ENCODE results near the gene JAKMIP2.
A peak's percentile ranks its signal among the peaks of the same experiment; 100 is the strongest.
"Not testable (repeated sequence)": the region's sequence is repeated elsewhere in the genome, so short reads cannot be mapped to it uniquely, and the experiment has no call there.

The JAKMIP2 gene

GRCh38 chr5:147658293-147658932 is 124.1 kb downstream of the JAKMIP2 start:
- no peak for DNase-seq (ENCODE audit: low read depth)

GRCh38 chr5:147648597-147648996 is 133.9 kb downstream of the JAKMIP2 start:
- no peak for DNase-seq (ENCODE audit: low read depth)

DNA sequence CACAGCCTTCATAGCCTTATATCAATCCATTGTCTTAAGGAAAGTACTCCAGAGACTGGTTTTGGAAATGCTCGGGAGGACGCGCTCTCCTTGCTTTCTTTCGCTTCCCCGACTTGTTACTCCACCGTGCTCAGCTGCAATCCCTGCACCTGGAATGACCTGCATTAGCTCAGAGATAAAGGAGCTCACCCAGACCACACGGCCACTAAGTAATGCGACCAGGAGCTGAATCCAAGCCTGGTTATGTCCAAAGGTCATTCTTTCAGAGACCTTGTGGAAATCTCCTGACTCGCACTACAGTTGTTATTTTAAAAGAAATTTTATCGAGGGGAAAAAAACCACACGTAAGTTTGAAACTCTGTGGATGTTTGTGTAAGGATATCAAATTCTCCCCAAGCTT is 137.3 kb downstream of the JAKMIP2 start:
- no peak for DNase-seq (ENCODE audit: low read depth)

DNA sequence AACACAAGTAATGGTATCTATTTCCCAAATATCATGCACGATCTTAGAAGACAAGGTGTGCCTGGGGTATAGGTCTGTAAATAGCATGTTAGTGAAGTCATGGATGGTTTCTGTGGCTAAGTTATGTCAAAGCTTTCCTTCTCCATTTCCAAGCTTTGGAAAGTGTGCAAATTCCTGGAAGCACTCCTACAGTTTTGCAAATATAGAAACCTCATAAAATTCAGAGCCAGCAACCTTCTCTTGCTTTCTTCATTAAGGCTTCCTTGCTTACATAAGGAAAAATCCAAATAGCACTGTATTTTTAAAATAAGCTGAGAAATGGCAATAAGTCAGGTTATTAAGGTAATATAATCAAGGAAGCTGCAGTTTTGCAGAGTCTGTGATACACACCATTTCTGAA is 138.1 kb downstream of the JAKMIP2 start:
- no peak for DNase-seq (ENCODE audit: low read depth)

DNA sequence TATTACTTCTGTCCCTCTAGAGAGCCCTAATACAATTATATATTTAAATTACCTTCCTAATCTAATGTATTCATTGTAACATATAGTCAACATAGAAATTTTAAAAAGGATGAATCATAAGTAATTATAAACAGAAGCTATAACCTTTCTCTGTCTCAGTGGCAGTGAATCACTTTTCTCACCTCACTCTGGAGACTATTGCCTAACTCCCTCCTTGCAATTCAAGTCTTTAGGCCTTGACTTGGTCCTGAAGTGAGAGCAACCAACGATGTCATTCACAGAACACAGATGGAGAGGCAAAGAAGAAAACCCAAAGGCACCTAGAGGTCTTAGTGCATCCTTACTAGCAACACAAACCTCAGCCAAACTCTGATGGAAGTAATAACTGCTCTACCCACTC is 139.4 kb downstream of the JAKMIP2 start:
- peak; percentile 62 for DNase-seq (ENCODE audit: low read depth)

DNA sequence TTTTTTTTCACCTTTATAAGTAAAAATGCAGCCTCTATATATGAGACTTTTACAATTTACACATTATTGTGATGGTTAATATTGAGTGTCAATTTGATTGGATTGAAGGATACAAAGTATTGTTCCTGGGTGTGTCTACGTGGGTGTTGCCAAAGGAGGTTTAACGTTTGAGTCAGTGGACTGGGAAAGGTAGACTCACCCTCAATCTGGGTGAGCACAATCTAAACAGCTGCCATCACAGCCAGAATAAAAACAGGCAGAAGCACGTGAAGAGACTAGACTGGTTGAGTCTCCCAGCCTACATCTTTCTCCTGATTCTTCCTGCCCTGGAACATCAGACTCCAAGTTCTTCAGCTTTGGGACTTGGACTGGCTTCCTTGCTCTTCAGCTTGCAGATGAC is 139.9 kb downstream of the JAKMIP2 start:
- DNase-seq (ENCODE audit: low read depth), result no peak

GRCh38 chr5:147639321-147639720 is 143.2 kb downstream of the JAKMIP2 start:
- DNase-seq (ENCODE audit: low read depth), result no peak

DNA sequence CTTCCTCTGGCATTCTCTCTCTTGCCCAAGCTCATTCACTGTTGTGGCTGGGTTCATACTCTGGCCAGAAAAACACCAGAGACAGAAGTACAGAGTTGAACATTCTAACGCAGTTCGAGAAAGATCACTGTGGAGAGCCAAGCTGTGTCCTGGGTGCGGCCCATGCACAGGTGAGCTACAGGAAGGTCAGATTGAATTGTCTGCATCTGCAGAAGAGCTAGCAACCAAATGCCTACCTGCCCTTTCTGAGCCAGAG is 145.9 kb downstream of the JAKMIP2 start:
- no peak for DNase-seq (ENCODE audit: low read depth)

DNA sequence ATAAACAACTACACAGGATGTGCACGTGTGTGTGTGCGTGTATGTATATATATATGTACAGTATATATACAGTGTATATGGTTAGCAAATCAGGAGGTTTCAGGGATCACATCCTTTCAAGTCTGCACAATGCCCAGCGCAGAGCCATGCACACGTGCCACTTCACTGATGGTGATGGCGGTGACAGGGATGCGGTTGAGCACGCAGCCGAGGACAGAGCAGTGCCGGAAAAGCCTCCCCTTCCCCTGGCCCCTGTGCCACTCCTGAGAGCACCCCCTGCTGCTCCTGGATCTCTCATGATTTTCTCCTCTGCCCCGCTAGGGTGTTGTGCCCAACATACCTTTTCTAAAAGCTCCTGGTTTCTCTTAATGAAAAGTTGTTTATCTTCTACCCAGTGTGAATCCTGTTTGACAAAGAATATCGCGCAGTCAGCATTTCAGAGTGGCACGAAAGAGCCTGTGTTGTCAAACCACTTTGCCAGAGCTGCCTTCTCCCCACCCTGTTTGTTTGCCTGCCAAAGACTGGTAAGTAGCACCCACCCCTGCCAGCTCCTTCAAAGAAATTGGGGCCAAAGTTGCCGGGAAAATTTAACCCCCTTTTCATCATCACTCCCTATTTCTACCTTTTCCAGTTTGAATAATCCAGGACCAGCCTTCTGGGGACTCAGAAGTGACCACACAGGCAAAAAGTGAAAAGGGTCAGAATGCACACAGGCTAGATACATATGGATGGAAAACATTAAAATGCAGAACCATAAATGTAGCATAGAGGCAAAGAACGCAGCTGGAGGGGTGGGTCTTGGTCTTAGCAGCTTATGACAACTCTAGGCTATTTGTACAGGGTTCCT is 146.4 kb downstream of the JAKMIP2 start:
- no peak for DNase-seq (ENCODE audit: low read depth)

- not testable (repeated sequence) for DNase-seq (ENCODE audit: low read depth)
These were observed 147.1 kb downstream of the JAKMIP2 start for GRCh38 chr5:147635439-147635838.

DNA sequence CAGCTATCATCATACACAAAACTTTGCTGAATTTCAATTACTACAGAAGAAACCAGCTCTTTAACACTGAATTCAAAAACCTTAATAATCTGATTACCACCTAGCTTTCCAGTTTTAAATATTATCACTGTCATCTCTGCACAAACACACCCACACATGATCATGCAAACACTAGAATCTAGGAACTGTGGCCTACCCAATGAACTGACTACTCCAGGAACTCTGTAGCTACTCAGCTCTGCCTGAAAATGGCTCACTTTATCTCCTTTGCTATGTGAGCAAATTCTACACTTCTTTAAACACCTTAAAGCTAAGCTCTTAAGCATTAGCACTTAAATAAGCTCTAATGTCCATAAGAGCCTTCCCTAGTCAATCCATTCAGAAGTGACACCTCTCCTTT is 149.4 kb downstream of the JAKMIP2 start:
- DNase-seq (ENCODE audit: low read depth), result no peak

DNA sequence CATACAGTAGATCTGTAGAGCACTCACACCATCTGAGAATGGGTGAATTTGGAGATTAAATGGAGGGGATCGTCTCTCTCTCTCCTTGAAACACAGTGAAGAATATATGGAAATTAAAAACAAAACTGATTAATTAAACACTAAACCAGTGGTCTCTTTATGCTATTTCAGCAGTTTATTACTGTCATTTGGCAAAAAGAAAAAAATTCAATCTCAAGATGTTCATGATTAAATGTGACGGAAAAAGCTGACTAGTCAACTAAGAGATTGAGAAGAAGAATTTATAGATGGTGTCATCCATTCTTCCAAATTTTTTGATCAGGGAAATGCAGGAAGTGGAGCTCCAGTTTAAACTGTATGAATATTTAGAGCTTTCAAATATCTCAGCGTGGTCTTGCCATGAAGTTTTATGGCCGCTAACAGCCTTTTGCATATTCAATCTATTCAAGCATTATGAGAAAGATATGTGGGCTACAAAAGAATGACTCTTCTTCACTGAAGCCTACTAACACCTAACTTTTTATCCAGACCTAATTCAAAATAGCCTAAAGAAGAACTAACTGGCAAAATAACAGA is 151.0 kb downstream of the JAKMIP2 start:
- no peak for DNase-seq (ENCODE audit: low read depth)

DNA sequence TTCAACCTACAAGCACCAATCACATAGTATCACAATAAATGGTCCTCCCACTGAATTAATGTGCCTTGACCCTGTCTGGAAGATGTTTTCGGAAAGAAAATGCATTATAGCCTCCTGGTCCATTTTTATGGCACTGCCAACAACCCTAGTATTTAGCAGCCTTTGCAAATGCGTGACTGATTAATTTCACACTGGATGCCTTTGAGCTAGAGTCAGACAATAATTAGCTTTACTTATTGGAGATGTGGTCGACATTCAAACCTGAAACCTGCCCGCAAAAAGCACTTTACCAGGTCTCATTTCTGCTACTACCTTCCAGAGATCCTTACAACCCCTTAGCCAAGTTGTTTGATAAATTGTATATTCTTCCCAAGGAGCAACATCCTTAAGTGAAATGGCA is 153.3 kb downstream of the JAKMIP2 start:
- DNase-seq (ENCODE audit: low read depth), result no peak

GRCh38 chr5:147628058-147628895 is 154.3 kb downstream of the JAKMIP2 start:
- DNase-seq (ENCODE audit: low read depth), result peak; percentile 62

DNA sequence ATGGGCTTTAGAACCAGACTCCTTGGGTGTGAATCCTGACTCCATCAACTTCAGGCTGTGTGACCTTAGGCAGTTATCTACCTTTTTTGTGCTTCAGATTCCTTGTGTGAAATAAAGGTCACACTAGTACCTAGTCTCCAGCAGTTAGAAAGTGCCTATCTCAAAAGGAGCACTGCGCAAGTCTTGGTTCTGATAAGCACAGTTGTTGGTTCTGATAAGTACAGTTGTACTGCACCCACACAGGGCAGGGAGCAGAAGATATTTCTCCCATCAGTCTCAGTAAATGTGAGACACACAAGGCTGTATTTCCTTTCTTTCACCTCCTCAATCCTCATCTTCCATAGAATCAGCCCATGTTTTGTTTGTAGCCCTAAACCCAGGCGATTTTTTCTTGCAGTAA is 156.1 kb downstream of the JAKMIP2 start:
- DNase-seq (ENCODE audit: low read depth), result no peak

DNA sequence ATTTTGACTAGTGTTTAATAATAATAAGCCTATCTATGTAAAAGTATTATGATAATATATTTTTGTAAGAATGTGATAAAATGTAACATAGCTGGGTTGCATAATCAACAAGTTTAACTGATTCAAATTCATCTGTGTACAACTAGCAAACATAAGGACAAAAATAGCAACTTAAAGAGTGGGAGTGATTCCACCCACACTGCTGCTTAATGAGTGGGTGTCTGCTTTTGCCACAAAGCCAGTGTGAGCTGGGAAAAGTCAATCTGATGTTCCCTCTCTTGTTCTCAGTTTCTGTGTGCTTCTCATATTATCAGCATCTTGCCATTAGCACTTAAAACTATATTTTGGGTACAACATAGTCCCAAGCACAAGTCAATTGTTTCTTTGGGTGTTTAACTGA is 161.5 kb downstream of the JAKMIP2 start:
- DNase-seq (ENCODE audit: low read depth), result no peak

GRCh38 chr5:147619281-147619878 is 163.1 kb downstream of the JAKMIP2 start:
- peak; percentile 22 for DNase-seq (ENCODE audit: low read depth)

DNA sequence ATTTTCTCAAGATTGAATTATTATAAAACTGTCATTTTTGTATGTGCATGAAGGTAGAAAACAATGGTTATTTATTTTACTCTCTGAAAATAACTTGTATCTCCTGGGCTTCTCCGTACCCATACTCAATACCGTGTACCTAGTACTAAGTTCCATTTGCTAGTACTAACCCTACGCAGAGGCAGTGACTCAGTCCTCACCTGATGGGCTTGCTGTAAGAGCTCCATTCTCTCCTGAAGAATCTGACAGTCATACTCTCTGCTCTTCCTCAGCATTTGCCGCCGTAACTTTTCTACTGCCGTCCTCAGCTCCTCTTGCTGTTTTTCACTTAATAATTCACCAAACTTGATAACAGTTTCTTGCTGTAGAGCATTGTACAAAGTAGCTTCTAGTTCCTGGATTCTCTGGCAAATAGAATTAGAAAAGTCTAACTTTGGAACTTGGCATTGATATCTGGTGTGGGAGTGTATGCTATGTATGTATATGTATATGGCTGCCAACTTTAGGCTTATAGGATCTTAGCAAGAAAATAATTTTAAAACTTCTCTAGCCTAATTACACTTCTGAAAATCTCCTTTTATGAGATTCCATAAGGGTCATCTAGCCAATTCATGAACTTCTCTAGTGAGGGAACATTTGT is 164.7 kb downstream of the JAKMIP2 start:
- no peak for DNase-seq (ENCODE audit: low read depth)

- peak; percentile 64 for DNase-seq (ENCODE audit: low read depth)
These were observed 165.3 kb downstream of the JAKMIP2 start for GRCh38 chr5:147617191-147617606.

DNA sequence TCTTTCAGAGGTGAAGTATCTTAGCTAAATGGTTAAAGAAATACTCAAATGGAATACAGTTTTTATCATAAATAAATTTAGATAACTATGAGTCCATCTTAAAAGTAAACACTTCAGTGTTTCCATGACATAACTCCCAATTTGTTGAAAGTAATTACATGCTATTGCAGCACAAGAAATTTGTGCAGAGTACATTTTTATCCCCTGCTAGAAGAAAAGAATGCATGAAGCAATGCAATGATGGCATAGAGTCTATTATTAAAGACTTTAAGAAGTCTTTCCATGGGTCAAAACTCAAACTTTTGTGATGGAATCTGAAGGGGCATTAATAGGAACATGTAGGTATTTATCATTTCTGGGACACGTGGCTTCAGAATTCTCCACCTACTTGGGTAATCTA is 166.1 kb downstream of the JAKMIP2 start:
- DNase-seq (ENCODE audit: low read depth), result peak; percentile 32

DNA sequence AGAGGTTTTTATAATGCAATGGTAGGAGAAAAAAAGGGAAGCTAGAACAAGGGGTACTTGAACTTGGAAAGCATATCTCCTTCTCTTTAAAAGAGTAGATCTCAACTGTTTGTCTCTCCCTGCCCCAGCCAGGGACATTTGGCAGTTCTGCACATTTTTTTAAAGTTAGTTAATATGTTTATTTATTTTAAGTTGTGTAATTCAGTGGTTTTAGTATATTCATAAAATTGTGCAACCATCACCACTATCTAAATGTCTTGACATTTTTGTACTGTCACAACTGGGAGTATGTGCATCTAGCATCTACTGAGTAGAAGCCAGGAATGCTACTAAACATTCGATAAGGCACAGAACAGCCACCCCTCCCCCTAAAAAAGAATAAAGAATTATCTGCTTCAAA is 169.2 kb downstream of the JAKMIP2 start:
- peak; percentile 83 for DNase-seq (ENCODE audit: low read depth)

DNA sequence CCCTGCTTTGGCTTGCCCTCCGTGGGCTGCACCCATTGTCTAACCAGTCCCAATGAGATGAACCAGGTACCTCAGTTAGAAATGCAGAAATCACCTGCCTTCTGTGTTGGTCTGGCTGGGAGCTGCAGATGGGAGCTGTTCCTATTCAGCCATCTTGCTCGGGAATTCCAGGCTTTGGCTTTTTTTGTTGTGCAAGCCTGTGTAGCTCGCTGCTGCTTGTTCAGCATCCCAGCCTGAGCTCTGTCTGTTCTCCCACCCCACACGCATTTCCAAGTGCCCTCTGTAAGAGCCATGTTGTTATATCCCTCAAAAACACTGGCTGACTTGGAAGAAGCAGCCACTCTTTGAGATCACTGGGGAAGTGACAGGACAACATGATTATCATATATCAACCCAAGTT is 171.0 kb downstream of the JAKMIP2 start:
- DNase-seq (ENCODE audit: low read depth), result no peak
